HS-27A (cell line): Measurements from ENCODE around the gene CYP26B1.

ENCODE experiments used
- DNase-seq: peaks from one replicate; pipeline ENCODE4 v3.0.0-alpha.2; 2012; ENCODE audit warnings: low read depth, missing footprints

Gene CYP26B1

DNA sequence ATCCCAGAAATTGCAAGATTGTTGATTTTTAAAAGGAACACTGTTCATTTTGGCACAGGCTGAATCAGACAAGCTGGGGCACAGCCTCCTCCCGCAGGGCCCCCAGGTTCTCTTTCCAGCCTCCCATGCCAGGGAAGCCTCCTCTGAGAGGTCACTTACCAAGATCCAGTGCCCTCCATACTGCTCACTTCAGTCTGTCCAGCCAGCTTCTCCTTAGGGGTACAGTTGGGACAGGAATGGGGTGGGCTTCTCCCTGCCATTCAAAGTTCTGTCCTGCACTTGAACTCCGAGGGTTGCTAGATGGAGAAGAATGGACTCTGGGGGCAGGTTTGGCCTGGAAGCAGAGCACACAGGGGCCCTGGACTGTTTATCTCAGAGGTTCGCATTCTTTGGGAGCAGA is 7.5 kb upstream of the CYP26B1 start:
- no peak for DNase-seq

- DNase-seq: no peak
These were observed 6.8 kb upstream of the CYP26B1 start for GRCh38 chr2:72154386-72154975.

DNA sequence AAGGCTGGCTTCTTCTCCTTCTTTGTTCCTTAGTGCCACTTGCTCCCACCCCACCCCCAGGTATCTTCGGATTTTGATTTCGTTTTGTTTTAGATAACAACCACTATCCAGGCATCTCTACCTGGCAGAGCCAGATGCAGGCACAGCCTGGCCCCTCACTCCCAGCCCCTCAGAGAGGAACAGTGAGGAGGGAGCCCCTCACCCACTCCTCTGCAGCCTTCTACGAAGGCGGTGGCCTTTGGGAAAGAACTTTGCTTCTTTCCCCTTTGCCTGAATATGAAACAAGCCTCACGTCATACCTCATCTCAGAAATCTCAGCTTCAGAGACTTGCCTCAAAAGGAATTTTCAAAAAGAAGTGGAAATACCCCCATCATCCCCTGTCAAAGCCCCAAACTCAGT is 6.3 kb upstream of the CYP26B1 start:
- DNase-seq: no peak

- no peak for DNase-seq
These were observed 5.5 kb upstream of the CYP26B1 start for GRCh38 chr2:72153026-72153791.

DNA sequence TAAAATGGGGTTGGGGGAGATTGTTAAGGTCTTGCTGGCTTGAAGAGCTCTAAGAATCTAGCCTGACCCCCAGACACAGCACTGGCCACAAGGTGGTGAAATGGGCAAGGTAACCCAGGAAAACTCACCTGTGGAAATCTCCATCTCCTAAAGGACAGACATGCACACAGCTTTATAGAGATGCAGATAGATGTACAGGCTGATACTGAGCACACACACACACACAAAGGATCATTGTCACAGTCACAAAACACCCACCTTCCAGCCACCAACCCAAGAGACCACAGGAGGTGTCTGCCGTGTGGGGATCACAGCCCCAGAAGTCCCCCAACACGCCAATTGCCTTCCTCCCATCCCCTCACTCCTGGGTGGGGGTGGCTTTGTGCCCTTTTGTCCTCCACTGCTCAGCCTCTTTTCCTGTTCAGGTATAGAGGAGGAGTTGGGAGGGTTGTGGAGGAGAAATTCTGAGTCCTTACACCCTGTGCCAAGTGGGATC is 3.2 kb upstream of the CYP26B1 start:
- DNase-seq: no peak

DNA sequence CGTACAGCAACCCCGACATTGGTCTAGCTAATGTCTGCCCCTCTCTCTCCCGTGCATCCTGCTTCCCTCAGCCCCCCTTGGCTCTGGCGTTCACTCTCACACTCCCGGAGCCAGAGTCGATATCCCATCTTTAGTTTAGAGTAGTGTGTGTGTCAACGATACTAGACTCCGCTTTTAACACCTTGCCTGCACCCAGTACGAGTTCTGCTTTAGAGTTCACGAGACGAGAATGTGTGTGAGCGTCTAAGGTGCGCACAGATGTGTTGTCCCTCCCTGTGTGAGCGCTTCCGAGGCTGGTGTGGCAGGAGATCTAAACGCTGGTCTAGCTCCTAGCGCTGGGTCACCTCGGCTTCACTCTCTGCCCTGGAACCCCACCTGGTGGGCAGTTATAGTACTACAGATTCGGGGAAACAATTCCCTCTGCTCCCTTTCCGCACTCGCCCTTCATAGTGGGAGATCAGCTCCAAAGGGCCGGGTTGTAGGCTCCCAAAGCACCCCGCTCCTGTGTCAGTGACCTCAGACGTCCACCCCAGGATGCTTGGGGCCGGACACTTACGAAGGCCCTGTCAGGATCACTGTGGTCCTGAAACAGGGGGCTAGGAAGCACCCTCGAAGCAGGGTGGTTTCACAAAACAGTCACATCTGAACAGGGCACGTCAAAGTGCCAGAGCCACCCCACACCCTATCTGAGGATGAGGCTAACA is 2.6 kb upstream of the CYP26B1 start:
- DNase-seq: peak; percentile 43

GRCh38 chr2:72149556-72150156 is 2.0 kb upstream of the CYP26B1 start:
- no peak for DNase-seq

- no peak for DNase-seq
These were observed 1.3 kb upstream of the CYP26B1 start for GRCh38 chr2:72148837-72149555.

DNA sequence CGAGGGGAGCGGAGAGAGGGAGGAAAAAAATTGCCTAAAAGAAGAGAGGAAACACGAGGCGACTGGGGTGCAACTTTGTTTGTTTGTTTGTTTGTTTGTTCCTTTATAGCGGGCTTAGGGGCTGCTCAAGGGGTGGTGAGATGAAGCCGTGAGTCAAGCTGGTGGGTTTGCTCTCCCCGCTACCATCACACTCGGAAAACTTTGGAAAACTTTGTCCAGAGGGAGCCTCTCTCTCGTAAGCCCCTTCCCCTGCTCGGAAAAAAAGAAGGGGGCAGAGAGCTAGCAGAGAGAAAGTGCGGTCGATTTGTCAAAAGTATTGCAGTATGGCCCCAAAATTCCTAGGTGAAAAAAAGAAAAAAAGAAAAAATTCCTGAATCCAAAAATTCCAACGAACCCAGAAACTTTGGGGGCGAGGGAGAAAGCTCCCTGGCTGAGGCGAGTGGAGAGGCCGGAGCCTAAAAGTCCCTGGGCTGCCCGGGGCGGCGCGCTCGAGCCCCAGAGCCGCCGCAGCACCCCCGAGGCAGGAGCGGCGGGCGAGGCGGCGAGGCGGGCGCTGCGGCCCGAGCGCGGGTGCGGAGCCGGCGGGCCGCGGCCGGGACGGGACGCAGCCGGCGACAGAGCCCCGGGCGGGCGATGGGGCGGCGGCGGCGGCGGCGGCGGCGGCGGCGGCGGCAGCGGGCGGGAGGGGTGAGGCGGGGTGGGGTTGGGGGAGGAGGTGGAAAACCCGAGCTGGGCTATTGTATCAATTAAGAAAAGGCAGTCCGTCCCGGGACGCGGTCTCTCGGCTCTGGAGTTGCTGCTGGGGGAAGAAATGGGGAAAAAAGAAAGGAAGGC is 558 bp upstream of the CYP26B1 start:
- DNase-seq: no peak

DNA sequence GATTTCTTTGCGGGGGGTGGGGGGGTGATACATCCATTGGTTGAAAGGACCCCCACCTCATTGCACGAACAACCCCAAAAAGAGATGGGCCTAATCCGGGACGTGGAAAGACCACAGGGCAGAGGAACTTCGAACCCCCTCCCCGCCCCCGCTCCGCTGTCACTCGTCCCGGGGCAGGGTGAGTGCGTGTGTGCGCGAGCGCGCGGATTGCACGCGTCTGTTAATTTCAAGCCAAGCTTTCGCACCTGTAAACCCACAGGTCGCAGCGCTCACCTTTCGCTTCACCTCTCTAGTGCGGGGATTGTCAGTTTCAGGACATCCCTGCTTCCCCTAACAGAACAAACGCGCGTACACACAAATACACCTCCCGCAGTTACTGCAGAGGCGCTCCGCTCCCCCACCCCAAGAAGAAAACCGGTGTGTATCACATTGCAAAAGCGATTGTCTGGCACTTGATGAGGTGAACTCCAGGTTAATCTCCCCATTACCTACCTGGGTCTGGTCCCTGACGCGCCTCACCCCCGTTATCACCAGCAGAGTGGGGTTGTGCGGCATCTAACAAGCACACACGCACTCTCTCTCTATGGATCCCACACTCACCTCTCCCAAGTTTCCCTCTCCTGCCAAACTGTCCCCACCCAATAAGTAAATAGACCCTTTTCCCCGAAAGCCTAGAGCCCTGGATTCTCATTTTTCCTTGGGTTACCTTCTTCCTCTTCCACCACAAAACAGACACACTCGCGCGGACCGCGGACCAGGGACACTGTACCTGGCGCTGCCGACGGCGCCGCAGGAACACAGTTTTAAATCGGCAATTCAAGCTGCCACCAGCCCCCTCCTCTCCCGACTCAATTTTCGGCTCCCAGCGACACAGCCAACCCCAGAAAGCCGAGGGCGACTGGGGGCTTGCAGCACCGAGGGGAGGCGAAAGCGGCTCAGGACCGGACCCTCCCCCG is 1.0 kb downstream of the CYP26B1 start:
- DNase-seq: no peak

DNA sequence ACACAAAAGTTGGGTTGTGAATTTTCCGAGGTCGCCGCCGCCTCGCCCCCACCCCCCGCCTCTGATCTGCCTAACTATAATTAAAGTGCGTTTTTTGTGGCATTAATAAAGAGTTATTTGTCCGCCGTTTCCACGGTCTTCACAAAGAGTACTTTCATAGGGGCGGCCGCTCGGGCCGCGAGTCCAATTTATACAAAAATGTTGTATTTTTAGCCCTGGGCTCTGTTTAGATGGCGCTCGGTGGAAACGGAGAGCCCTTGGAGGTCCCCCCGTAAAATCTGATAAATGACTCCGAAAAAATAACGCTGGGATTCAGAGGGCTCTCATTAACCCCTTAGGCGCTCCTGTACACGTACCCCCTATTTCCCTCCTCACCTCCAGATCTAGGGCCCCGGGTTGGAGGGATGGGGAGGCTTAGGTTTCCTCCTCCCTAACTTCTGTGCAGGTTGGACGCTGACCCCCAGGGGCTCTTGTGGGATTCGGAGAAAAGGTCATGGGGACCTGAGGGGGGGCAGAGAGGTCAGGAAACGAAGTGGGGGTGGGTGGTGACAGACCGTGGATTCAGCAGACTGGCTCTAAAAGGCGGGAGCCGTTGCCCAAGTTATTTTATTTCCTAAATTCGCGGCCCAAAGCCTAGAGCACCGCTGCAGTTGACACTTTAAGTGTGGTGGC is 1.9 kb downstream of the CYP26B1 start:
- no peak for DNase-seq

DNA sequence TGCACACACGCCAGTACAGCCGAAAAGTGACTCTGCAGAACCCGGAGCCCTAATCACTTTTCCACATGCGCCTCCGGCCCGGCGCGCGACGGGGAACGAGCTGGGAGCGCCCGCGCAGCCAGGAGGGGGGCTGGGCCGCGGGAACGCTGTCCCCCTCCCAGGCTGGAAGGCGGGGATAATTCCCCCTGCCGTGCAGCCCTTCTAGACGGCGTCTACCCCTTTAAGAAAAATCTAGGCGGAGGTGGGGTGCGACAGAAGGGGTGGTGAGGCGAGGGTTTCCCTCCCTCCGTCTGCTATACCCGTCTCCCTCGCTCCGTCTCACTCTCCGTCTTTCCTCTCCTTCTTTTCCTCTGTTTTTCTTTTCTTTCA is 2.4 kb downstream of the CYP26B1 start:
- no peak for DNase-seq

GRCh38 chr2:72144632-72145288 is 2.9 kb downstream of the CYP26B1 start:
- DNase-seq: no peak

DNA sequence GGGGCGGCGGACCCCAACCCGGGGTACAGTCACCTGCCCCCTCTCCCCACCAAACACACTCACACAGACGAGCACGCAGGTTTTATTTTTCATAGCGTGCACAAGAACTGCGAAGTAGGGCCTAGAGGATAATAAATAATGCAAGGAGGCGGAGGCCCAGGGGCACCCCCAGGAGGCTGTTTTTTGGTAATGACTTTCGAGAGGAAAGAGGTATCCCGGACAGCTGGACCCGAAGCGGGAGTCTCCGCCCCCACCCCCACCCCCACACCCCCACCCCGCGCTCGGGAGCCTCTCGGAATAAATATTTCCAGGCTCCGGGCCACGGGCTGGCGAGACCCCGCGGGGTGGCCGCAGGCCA is 3.4 kb downstream of the CYP26B1 start:
- DNase-seq: no peak

DNA sequence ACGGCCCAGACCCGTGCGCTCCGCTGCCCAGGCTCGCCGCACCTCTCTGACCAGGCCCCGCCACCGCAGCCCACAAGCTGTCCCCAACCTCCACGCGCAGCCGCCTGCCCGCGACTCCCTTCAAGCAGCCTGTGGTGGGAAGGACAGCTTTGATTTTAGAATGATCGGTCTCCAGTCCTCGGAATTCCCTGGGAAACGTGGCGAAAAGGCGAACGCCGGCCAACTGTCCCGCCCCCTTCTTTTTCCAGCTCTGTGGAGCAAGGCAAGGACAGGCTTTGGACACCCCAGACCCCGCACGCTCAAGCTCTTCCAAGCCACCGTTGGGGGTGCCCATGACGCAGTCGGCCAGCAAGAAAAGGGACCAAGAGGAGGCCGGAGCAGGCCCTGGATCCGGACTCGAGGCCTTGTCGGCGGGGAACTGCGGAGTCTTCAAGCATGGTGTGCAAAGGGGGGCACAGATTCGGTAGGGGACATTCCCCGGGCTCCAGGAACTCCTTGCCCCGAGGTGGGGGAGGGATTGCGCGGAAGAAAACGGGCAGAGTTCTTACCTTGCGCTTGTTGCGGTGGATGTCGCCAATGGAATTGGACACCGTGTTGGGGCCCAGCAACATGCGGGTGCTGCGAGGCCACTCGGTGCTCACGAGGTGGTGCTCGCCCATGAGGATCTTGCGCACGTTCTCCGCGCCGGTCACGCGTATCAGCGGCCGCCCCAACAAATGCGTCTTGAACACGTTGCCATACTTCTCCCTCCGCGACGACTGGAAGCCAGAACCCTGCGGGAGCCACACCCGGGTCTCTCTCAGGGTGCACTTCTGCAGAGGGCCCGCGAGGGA is 4.0 kb downstream of the CYP26B1 start:
- DNase-seq: no peak

DNA sequence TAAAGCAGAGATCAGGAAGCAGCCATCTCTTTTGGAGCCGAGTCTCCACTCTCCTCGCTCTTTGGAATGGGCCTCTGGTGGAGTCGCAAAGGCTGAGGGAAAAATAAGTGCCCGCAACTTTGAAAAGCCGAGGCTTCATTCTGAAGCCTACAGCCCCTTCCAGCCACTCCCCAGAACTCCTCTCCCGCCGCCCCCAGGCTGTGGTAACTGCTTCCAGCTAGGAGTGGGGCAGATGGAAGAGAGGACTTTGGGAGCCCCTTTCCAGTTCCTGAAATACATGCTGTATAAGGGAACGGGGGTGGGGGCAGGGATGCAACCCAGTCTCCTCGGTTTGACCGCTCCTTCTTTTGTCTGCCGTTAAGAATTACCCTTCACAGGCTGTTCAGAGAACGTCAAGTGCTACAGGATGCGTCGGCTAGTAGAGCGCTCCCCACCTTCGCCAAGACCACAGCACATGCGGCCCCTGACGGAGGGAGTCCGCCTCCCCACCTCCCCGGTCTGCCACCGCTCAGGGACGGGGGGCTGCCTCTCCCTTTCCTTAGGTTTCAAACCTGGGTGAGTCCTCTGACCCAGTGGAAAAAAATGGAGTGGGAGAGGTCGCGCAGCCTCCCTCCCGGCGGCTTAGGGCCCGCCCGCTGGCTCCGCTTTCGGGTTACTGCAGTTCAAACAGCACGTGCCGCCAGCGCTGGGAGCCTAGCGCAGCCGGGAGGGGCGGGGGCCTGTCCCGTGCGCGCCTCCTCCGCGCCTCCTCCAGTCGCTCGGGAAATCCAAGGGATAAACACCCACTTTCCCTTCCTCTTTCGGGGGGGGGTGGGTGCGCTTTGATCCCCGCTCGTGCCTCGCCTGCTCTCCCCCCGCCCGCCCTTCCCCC is 4.9 kb downstream of the CYP26B1 start:
- DNase-seq: no peak

GRCh38 chr2:72141881-72142451 is 5.7 kb downstream of the CYP26B1 start:
- DNase-seq: no peak
